ENCODE data around the gene POR.

POR gene

GRCh38 chr7:75983471-75984129 is 68.6 kb downstream of the POR start:
- no peak overlapping the region for H2AK5ac ChIP-seq (ENCODE audit: low read depth, low read length)
- WGBS, 2 donors (ENCODE audit: extremely low coverage in 2 of 2, insufficient read length in 2 of 2, insufficient replicate concordance in 1 of 2), result no CpG with 5 or more reads among the region's 26 CpGs
- no peak overlapping the region for H3K4me3 ChIP-seq (ENCODE audit: low read length in 2 of 2)
- no peak overlapping the region for H3K4me2 ChIP-seq (ENCODE audit: insufficient read depth, low read length, poor library complexity, severe bottlenecking)
- H2BK5ac ChIP-seq (ENCODE audit: low read length), result peak overlapping the region; percentile 9
- H4K91ac ChIP-seq (ENCODE audit: low read depth, low read length, poor library complexity), result no peak overlapping the region
- no peak overlapping the region for H2BK12ac ChIP-seq (ENCODE audit: low read length)
- no peaks in the 10 kb centered on the region for H3K27me3 ChIP-seq (ENCODE audit: control insufficient read depth in 3 of 3, insufficient read depth in 3 of 3, low read depth in 1 of 3, low read length in 3 of 3)
- no peak overlapping the region for H3K27ac ChIP-seq (replicated peaks; ENCODE audit: low read length)
- no peak overlapping the region for H3K4ac ChIP-seq (ENCODE audit: low read length)
- H3K14ac ChIP-seq (ENCODE audit: low read length), result no peak overlapping the region
- no peaks in the 10 kb centered on the region for H3K4me1 ChIP-seq (ENCODE audit: control insufficient read depth in 2 of 2, insufficient read depth in 1 of 2, low read depth in 1 of 2, low read length in 2 of 2)
- no peak overlapping the region for H2BK120ac ChIP-seq (ENCODE audit: low read depth, low read length)
- H3K79me1 ChIP-seq (ENCODE audit: low read depth, low read length), result peaks cover 6% of the 10 kb centered on the region
- H3K36me3 ChIP-seq (replicated peaks in 1 of 2; ENCODE audit: control insufficient read depth in 2 of 2, insufficient read depth in 2 of 2, low read length in 2 of 2), result peaks cover 50 to 92% of the 10 kb centered on the region in 2 donors
- H3K18ac ChIP-seq (ENCODE audit: low read length), result no peak overlapping the region
- no peaks in the 10 kb centered on the region for H3K9me3 ChIP-seq (replicated peaks in 1 of 2; ENCODE audit: control insufficient read depth in 2 of 2, insufficient read depth in 1 of 2, low read depth in 1 of 2, low read length in 2 of 2)
- no peak overlapping the region for H4K8ac ChIP-seq (ENCODE audit: low read depth, low read length)
- H2BK15ac ChIP-seq (ENCODE audit: low read length), result no peak overlapping the region
- no peak overlapping the region for H3K23ac ChIP-seq (ENCODE audit: low read depth, low read length, poor library complexity)
- H3K9ac ChIP-seq (ENCODE audit: low read depth, low read length, poor library complexity), result peak overlapping the region; percentile 21
- H2AFZ ChIP-seq (ENCODE audit: low read length), result no peak overlapping the region
- no peak for DNase-seq (ENCODE audit: low spot score)

GRCh38 chr7:75984130-75985008 is 69.4 kb downstream of the POR start:
- H3K36me3 ChIP-seq (replicated peaks in 1 of 2; ENCODE audit: control insufficient read depth in 2 of 2, insufficient read depth in 2 of 2, low read length in 2 of 2), result peaks cover 48 to 86% of the 10 kb centered on the region in 2 donors
- H3K9me3 ChIP-seq (replicated peaks in 1 of 2; ENCODE audit: control insufficient read depth in 2 of 2, insufficient read depth in 1 of 2, low read depth in 1 of 2, low read length in 2 of 2), result no peaks in the 10 kb centered on the region
- peak overlapping the region; percentile 39 for H2BK5ac ChIP-seq (ENCODE audit: low read length)
- H3K4me3 ChIP-seq (ENCODE audit: low read length in 2 of 2), result no peak overlapping the region
- peak overlapping the region; percentile 21 for H3K9ac ChIP-seq (ENCODE audit: low read depth, low read length, poor library complexity)
- H3K27ac ChIP-seq (replicated peaks; ENCODE audit: low read length), result no peak overlapping the region
- H3K4me2 ChIP-seq (ENCODE audit: insufficient read depth, low read length, poor library complexity, severe bottlenecking), result no peak overlapping the region
- peak overlapping the region; percentile 17 for H4K8ac ChIP-seq (ENCODE audit: low read depth, low read length)
- WGBS, 2 donors (ENCODE audit: extremely low coverage in 2 of 2, insufficient read length in 2 of 2, insufficient replicate concordance in 1 of 2), result no CpG with 5 or more reads among the region's 44 CpGs
- DNase-seq (ENCODE audit: low spot score), result no peak
- H3K23ac ChIP-seq (ENCODE audit: low read depth, low read length, poor library complexity), result peak overlapping the region; percentile 80
- H2BK15ac ChIP-seq (ENCODE audit: low read length), result no peak overlapping the region
- H3K27me3 ChIP-seq (ENCODE audit: control insufficient read depth in 3 of 3, insufficient read depth in 3 of 3, low read depth in 1 of 3, low read length in 3 of 3), result no peaks in the 10 kb centered on the region
- H3K4ac ChIP-seq (ENCODE audit: low read length), result peak overlapping the region; percentile 66
- no peak overlapping the region for H2BK12ac ChIP-seq (ENCODE audit: low read length)
- peaks cover 6% of the 10 kb centered on the region for H3K79me1 ChIP-seq (ENCODE audit: low read depth, low read length)
- no peak overlapping the region for H4K91ac ChIP-seq (ENCODE audit: low read depth, low read length, poor library complexity)
- H3K18ac ChIP-seq (ENCODE audit: low read length), result peak overlapping the region; percentile 64
- H2BK120ac ChIP-seq (ENCODE audit: low read depth, low read length), result peak overlapping the region; percentile 18
- no peak overlapping the region for H2AFZ ChIP-seq (ENCODE audit: low read length)
- no peak overlapping the region for H3K14ac ChIP-seq (ENCODE audit: low read length)
- no peak overlapping the region for H2AK5ac ChIP-seq (ENCODE audit: low read depth, low read length)
- H3K4me1 ChIP-seq (ENCODE audit: control insufficient read depth in 2 of 2, insufficient read depth in 1 of 2, low read depth in 1 of 2, low read length in 2 of 2), result peaks cover 0 to 3% of the 10 kb centered on the region in 2 donors

GRCh38 chr7:75985009-75985517 is 70.1 kb downstream of the POR start:
- Histone ChIP-seq H3K23ac (ENCODE audit: low read depth, low read length, poor library complexity) (peak overlapping the region; percentile 80), H3K27ac (replicated peaks; ENCODE audit: low read length) (no peak overlapping the region), H3K4me3 (ENCODE audit: low read length in 2 of 2) (no peak overlapping the region), H3K4ac (ENCODE audit: low read length) (no peak overlapping the region), H2AFZ (ENCODE audit: low read length) (no peak overlapping the region), H3K27me3 (ENCODE audit: control insufficient read depth in 3 of 3, insufficient read depth in 3 of 3, low read depth in 1 of 3, low read length in 3 of 3) (no peaks in the 10 kb centered on the region), H3K18ac (ENCODE audit: low read length) (no peak overlapping the region), H2AK5ac (ENCODE audit: low read depth, low read length) (no peak overlapping the region), H3K36me3 (replicated peaks in 1 of 2; ENCODE audit: control insufficient read depth in 2 of 2, insufficient read depth in 2 of 2, low read length in 2 of 2) (peaks cover 42 to 79% of the 10 kb centered on the region in 2 donors), H2BK5ac (ENCODE audit: low read length) (peak overlapping the region; percentile 39), H3K9ac (ENCODE audit: low read depth, low read length, poor library complexity) (no peak overlapping the region), H4K91ac (ENCODE audit: low read depth, low read length, poor library complexity) (no peak overlapping the region), H2BK120ac (ENCODE audit: low read depth, low read length) (peak overlapping the region; percentile 18), H3K9me3 (replicated peaks in 1 of 2; ENCODE audit: control insufficient read depth in 2 of 2, insufficient read depth in 1 of 2, low read depth in 1 of 2, low read length in 2 of 2) (no peaks in the 10 kb centered on the region), H2BK15ac (ENCODE audit: low read length) (no peak overlapping the region), H3K14ac (ENCODE audit: low read length) (no peak overlapping the region), H3K79me1 (ENCODE audit: low read depth, low read length) (peaks cover 6% of the 10 kb centered on the region), H4K8ac (ENCODE audit: low read depth, low read length) (no peak overlapping the region), H3K4me1 (ENCODE audit: control insufficient read depth in 2 of 2, insufficient read depth in 1 of 2, low read depth in 1 of 2, low read length in 2 of 2) (peaks cover 0 to 4% of the 10 kb centered on the region in 2 donors), H2BK12ac (ENCODE audit: low read length) (no peak overlapping the region), H3K4me2 (ENCODE audit: insufficient read depth, low read length, poor library complexity, severe bottlenecking) (no peak overlapping the region)
- DNase-seq (ENCODE audit: low spot score), result no peak
- WGBS, 2 donors (ENCODE audit: extremely low coverage in 2 of 2, insufficient read length in 2 of 2, insufficient replicate concordance in 1 of 2), result no CpG with 5 or more reads among the region's 21 CpGs

Measured in neuronal stem cell (in vitro differentiated cells).